GM19043 (cell line): ENCODE results near the gene TTC7B.

ENCODE experiments used
- ATAC-seq: cut with Tn5 transposase; IDR thresholded peaks from one replicate; pipeline ENCODE4 v1.9.1; 2021; ENCODE audit warnings: low read depth; ENCODE audit not compliant: unreplicated experiment

The TTC7B gene

DNA sequence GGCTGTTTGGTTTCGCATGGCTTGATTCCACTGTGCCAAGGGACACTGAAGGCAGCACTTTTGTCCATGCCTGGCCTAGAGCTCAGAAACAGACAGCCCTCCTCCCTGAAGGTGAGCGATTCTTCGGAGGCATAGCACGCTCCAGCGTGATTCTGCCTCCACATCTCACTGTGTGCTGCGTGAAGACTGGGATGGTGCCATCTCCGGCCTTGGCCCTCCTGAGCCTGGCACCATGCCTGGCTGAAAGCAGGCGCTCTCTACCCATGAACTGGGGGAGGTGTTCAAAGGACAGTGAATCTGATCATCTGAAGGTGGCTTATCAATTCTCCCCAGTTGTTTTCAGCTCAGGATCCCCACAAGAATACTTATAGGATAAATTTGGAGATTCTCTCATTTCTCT lies 187.4 kb downstream of the TTC7B start:
- ATAC-seq, result no peak

DNA sequence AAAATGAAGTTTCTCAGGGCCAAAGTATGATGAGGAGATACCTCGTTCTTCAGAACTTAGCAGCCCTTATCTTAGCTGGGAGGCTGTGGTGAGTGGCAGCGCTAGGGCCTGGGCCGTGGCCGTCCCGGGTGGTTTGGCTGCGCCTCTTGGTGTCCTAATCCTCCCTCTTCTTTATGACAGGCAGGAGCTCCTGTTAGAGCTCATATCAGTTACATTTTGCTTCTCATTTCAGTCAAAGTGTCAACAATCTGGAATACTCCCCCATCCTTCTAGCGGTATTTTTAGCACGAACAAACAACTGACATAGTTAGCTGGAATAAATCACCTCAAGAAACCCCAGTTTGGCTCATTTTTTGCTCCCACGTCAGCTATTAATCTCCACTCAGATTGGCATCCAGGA lies 188.8 kb downstream of the TTC7B start:
- no peak for ATAC-seq

DNA sequence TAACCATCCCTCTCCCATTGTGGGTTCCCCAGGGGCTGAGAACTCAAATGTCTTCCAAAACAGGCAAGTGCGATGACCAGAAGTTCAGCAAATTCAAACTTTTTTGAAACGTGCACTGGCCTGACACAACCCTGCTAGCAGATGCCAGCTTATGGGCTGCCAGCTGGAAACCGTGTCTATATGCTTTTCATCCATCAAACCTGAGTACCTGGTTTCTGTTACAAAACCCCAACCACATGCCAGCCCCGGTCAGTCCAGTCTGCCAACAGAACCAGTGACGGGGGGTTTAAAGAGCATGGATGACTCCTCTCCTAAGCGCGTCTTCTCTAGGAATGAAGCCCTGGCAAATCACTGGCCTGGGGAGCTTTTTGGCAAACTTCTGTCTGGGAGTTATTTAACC lies 189.7 kb downstream of the TTC7B start:
- no peak for ATAC-seq

DNA sequence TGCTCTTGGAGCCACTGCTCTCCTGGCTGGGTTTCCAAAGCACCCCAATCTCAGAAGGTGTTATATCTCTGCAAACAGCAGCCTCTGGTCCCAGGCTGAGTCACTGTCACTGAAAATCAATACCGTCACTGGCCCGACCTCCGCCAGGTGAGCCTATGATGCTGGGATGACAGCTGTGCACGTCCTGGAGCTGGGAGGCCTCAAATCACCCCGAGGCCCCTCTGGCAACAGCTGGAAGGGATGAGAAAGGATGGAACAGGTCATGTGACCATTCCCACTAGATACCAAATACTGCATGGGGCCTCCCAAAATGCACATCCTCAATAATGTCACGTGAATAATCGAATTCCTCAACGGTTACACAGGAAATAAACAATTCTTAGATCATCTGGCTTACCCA lies 190.8 kb downstream of the TTC7B start:
- ATAC-seq, result no peak

DNA sequence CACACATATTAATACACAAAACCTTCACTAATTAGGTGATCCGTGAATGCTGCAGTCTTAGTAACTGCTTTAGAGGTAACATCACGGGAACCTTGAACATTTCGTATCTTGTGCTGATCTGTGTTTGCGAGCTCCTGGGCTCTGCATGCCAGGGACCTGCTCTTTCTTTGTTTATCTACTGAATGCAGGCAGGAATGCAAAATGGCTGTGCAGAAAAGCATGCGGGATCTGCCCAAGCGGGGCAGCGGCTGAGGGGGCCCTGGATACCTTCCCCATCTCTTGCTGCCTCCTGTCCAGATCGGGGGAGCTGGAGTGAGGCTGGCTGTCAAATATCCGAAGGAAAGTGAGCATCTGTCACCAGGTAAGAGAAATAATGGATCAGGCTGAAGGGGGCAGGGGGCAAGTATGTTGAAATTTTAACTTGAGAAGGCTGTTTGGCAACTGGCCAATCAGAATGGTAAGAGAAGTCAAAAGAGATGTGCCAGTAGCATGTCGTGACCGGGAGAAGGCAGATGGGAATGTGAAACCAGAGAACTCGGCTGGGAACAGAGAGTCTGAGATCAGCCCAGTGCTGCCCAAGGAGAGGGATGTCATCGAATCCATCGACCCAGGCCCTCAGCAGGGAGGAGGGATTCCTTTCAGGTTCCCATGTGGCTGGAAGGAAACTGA lies 191.4 kb downstream of the TTC7B start:
- no peak for ATAC-seq

DNA sequence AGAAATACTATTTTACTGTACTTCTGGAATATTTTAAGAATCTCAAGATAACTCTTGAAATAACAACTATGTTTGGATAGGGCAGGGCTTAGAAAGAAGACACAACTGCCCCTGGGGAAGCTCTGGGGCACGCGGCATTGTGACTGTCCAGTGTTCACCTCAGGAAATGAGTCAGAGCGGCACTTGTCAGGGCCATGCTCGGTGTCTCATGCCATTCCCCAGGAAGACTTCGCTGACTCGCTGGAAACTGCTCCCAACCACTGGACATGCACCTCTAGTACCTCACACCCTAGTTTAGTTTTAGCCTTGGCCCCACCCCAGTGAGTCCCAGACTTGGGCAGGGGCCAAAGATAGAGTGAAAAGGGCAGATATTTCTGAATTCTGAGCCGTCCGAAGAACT lies 192.0 kb downstream of the TTC7B start:
- no peak for ATAC-seq

DNA sequence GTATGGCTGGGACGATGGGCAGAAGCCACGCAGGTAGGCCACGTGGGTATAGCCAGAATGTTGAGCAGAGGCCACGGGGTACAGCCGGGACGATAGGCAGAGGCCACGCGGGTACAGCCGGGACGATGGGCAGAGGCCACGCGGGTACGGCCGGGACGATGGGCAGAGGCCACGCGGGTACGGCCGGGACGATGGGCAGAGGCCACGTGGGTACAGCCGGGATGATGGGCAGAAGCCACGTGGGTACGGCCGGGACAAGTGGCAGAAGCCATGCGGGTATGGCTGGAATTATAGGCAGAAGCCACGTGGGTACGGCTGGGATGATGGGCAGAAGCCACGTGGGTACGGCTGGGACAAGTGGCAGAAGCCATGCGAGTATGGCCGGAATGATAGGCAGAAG lies 195.0 kb downstream of the TTC7B start:
- no peak for ATAC-seq

DNA sequence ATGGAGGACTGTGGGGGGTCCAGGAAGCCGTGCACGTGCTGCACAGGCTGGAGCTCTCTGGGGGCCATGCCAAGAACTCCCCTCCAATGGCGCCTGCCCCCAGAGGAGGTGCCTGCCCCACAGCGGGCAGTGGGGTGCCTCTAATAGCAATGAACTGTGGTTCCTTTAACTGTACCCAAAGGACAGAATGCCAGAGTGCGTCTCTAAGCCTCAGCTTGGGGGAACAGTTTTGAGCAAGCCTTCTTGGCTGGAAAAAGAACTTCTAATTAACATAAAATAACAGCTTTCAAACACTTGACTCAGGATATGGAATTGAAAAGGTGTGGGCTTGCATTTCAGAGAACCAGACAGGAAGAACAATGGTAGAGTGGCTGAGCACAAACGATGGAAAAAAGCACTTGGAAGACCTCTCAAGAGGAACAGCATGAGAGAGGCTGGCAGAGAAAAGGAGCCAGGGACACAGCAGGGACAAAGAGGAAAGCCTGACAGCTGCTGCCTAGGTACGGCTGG lies 195.6 kb downstream of the TTC7B start:
- no peak for ATAC-seq

DNA sequence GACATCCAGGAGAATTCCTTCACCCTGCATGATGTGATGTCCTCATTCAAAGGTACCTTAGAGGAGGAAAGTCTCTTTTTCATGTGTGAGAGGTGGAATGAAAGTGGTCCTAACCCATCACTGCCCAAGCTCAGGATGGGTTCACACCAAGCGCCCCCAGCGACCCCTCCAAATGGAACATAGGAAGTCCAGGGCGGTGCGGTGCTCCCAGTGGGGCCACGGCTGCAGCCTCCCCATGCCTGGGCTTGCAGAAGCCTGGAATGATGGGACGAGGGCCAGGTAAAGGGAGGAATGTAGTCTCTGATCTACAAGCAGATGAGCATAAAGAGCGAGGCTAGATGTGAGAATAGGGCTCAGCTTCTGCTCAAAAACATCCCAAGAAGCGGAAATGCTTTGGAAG lies 196.3 kb downstream of the TTC7B start:
- ATAC-seq, result no peak

DNA sequence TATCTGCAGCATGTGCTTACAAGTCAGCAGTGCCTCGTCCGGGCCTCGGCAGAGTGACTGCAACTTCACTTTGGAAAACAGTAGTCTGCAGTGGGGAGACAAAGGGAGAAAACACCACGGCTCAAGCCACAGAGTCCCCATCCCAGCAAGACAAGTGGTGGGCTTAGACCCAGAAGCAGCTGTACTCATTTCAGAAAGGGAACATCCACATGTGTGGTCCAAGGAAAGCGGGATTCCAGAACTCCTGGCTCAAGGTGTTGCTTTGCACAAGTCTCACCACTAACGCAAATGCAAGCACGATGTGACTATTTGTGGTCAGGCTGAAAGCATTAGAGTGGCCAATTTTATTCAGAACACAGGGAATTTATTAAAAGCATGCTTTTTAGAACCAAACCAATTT lies 198.3 kb downstream of the TTC7B start:
- ATAC-seq, result no peak

DNA sequence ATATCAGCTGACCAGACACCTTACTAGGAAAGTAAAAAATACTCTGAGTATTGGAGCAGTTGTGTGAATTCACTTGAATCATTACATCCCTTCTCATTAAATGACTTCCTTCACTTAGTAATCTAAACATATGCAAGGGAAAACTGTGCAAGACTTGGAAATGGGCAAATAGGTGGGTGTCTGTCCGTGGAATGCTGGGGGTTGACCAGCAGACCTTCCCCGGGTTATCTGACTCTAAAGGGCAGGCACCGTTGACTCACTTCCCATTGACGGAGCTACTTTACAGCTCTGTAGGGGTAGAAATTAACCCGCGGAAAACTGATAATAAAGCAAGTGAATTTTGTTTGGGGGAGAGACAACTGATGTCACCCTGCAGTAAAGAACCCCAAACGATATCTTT lies 199.3 kb downstream of the TTC7B start:
- ATAC-seq, result no peak

DNA sequence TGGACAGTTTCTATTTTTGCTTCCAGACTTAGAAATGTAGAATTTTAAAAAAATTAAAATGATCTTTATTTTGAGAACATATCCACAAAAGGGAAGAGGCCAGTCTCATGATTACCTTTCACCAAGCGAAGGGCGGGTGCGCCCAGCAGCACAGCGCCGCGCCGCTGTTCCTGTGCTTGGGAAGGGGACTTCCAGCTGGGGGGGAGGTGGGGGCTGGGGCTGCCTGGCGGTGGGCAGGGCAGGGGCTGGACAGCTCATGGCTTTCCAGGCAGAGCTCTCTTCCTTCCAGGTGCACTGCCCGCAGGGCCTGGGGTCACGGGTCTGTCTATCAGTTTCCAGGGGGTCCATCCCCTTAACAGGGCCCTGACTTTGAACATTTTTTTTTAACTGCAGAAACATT lies 199.9 kb downstream of the TTC7B start:
- ATAC-seq, result no peak

DNA sequence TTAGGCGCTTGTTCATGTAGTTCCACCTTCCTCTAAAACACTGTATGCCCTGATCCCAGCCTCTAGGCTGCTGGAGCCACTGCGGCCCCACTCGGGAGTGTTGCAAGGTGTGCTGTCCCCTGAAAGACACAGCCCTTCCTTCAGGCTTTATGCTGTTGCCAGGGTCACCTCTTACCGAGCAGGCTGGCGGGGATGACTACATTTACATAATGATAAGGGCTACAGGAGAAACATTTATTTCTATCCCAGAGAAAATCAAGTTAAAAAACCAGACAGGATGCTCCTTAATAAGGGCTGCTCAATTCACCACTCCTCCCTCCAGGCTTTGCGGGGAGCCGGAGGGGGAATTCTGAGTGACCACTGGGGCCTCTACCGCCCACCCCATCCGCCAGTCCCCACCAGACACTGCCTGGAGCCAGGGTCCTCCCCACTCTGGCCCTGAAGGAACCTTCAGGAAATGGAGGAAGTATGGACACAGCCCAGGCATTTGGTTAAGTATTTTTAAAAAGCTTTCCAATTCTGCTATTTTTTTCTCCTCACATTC lies 200.6 kb downstream of the TTC7B start:
- no peak for ATAC-seq

DNA sequence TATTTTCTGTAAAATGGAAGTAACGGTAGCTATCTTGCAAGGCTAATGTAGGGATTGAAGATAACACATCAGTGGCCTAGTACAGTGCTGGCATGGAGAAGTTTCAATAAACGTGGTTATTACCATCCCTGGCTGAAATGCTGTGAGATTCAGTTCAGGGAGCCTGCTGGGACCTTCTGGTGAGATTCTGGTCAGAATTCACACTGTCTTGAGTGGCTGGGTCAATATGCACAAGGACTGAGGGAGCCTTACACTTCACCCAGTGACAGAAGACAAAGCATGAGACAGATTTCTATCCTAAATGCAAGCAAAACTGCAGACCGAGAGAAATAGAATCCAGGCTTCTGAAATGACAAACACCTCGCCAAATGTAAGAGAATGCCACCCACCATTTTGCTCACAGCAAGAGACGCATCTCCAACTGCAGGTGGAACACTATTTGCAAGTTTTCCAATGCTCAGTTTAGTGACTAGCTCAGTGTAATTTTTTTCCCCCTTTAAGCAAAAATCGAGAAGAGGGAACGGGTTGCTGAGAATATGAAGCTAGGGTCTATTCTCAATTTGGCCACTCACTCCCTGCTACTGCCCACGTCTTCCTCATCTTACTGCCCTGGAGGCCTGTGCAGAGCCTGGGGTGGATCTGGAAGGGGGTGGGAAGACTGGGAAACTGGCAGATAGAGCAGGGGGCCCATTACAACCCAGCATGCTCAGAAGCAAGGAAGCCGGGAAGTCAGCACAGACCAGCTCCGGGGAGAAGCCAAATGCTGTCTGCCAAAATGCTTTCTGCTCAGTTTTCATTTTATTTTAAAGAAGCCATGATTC lies 201.3 kb downstream of the TTC7B start:
- no peak for ATAC-seq

DNA sequence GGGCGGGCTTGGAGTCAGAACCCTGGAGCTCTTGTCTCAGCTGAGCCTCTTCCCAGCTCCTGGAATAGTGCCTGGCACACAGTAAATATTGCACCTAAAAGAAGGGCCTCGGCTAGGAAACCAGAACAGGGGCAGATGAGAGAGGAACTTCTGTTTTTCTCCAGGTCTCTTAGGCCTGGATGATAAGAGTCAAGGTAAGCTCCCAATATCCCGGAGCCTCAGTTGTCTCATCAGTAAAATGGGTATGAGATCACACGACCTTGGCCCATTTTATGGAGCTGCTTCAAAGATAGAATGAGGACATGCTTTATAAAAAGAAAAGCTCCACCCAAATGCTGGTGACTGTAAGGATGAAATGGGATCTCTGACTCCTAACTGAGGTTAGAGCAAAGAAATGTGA lies 202.2 kb downstream of the TTC7B start:
- no peak for ATAC-seq

DNA sequence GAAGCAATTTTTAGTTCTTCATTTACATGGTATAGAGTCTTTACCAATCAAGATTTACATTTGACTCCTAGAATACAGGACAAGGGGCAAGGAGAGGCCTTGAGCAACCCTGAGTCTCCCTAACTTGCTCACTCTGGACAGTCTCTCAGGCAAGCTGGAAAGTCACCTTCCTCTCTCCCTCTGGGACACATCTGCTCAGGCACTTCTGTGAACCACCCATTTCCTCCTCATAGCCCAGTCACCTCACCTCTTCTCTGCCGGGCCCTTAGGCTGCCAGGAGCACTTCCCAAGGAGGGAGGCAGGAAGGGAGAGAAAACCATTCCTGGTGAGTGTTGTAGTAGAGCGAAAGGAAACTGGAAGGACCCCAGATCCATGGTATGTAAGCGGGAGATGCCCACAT lies 202.8 kb downstream of the TTC7B start:
- no peak for ATAC-seq

DNA sequence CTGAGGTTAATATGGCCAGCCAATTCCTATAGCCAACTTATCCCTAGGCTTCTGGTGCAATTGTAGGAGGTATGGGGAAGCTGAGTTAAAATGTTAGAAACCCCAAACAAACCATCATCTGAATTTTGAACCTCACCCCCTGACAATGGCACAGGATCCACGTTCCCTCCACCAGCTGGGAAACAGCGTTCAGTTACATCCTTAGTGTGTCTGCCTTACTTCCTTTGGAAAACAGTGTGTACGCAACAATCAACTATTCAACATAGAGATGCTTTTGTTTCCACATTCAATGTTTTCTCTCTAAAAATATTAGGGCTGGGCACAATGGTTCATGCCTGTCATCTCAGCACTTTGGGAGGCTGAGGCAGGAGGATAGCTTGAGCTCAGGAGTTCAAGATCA lies 203.4 kb downstream of the TTC7B start:
- ATAC-seq, result no peak

DNA sequence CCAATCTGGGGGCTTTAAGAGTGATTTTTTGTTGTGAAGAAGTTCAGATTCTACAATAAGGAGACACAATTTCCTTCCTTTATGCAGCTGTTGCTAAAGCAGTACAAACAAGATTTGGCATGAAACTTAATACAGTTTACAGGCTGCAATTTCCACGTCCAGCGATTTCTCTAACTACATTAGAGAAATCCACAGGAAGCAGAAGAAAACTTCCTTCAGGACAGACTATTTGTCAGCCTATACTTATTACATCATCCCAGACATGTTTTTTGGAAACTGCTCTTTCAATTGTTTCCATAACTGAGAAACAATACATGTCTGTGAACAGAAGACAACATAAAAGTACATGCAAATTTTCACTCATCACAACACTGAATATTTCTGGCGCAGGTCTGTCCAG lies 204.3 kb downstream of the TTC7B start:
- ATAC-seq, result no peak

DNA sequence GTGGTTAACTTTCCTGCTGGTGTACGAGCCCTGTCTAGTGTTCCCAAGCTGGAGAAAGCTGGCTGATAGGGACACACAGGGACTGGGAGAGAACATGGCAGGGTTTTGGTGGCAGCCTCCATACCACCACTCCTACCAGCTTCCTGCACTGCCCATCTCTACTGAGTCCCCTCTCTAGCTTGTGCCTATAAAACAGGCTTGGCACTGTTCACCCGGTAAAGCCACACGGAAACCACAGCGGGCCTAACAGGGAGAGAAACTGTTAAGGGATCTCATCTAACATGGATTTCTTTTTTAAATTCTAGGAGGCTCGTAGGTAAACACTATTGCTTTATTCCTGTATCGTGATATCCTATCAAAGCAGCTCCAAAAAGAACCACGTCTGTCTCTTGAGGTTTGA lies 204.7 kb downstream of the TTC7B start:
- no peak for ATAC-seq

DNA sequence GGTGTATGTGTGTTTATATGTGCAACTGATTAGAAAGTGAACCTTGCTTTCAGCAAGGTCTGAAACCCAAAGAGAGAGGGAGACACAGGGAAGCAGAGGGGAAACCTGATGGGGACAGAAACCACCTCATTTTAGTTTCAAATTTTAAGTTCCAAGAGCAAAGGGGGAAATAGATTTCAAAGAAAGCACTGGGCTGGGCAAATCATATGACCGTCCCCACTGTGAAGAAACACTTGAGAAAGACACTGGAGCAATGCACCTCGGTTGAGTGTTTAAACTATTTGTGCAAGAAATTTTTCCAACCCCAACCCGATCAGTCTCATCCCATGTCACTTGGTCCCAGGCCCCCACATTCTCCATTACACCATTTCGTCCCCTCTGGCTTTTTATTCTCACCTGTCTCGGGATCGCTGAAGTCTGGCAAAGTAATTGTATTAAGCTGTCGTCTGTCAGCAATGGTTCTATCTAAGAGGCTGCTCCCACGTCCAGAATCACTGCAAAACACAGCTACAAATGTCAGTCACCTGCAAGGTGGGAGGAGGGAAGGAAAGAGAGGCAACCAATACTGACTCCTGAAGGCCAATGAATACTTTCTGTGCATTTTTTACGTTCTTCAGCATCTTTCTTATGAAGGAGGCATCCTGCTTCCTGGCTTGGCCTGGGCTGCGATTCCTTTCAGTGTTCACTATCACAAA lies 205.7 kb downstream of the TTC7B start:
- no peak for ATAC-seq

DNA sequence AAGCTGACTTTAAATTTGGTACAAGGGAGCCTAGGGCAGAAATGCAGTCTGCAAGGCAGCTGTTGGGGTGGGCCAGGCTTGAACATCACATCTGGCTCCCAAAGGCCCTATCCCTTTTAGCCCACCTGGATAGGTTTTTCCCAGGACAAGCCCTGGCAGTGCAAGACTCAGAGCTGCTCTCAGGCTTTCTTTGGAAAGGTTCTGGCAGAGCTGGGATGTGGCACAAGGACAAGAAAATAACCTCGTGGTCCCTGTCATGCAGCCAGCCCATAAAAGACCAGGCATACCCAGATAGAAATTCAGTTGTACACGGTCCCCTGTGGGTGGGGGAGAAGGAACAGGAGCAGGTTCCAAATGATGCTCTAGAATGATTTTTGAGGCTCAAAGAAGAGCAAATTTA lies 206.9 kb downstream of the TTC7B start:
- ATAC-seq, result no peak
